GM23338 (cell line): Measurements from ENCODE around the gene ACSL6. TPM values are rescaled to one million over a fixed set of nuclear protein-coding genes. Genes with fewer than 3 reads are reported as not detected.

Experiments
- ATAC-seq: fragments of 200-7000 bp; cut with Tn5 transposase; 3 replicates; pipeline ENCODE4 v1.9.1; 2020
- DNase-seq: peaks from one replicate; pipeline ENCODE4 v3.0.0-alpha.2; 2015; ENCODE audit warnings: low spot score
- H2AFZ ChIP-seq: fragments of 200-600 bp; sonication (generic); 2 replicates; pipeline ENCODE4 v1.8.0; 2016; ENCODE audit warnings: antibody characterized with exemption, mild to moderate bottlenecking, moderate library complexity
- H3F3A ChIP-seq: fragments of 200-600 bp; sonication (generic); replicated peaks from 2 replicates; pipeline ENCODE4 v1.8.0; 2017; ENCODE audit warnings: antibody characterized with exemption, mixed run types, low read depth
- H3K27ac ChIP-seq: fragments of 200-600 bp; sonication (generic); 2 replicates; pipeline ENCODE4 v1.6.1; 2016; ENCODE audit warnings: low read depth
- H3K27me3 ChIP-seq: fragments of 200-600 bp; sonication (generic); 2 replicates; pipeline ENCODE4 v1.8.0; 2016; ENCODE audit warnings: mild to moderate bottlenecking, mixed run types, moderate library complexity; ENCODE audit not compliant: insufficient read depth
- H3K36me3 ChIP-seq: fragments of 200-600 bp; sonication (generic); 2 replicates; pipeline ENCODE4 v1.8.0; 2016; ENCODE audit warnings: mild to moderate bottlenecking; ENCODE audit not compliant: insufficient read depth
- H3K4me1 ChIP-seq: fragments of 200-600 bp; sonication (generic); 2 replicates; pipeline ENCODE4 v1.8.0; 2016; ENCODE audit warnings: mild to moderate bottlenecking, moderate library complexity; ENCODE audit not compliant: insufficient read depth
- H3K4me2 ChIP-seq: fragments of 200-600 bp; sonication (generic); 2 replicates; pipeline ENCODE4 v1.7.1; 2017; ENCODE audit warnings: mixed run types
- H3K4me3 ChIP-seq: fragments of 200-600 bp; sonication (generic); 2 replicates; pipeline ENCODE4 v1.6.1; 2016; ENCODE audit warnings: mixed run types
- H3K79me2 ChIP-seq: fragments of 200-600 bp; sonication (generic); replicated peaks from 2 replicates; pipeline ENCODE4 v1.8.0; 2017; ENCODE audit warnings: mild to moderate bottlenecking; ENCODE audit not compliant: insufficient read depth
- H3K9me2 ChIP-seq: fragments of 200-600 bp; sonication (generic); 2 replicates; pipeline ENCODE4 v1.8.0; 2017; ENCODE audit not compliant: insufficient read depth
- H4K20me1 ChIP-seq: fragments of 200-600 bp; sonication (generic); replicated peaks from 2 replicates; pipeline ENCODE4 v1.8.0; 2017; ENCODE audit warnings: mild to moderate bottlenecking; ENCODE audit not compliant: insufficient read depth
- H3K27ac Mint-ChIP-seq: 2 replicates; pipeline ENCODE4 v1.8.0; 2020; ENCODE audit warnings: inconsistent platforms, mild to moderate bottlenecking, moderate library complexity, mixed read lengths
- H3K27me3 Mint-ChIP-seq: 3 replicates; pipeline ENCODE4 v1.8.0; 2022; ENCODE audit warnings: low read depth, mild to moderate bottlenecking, moderate library complexity, mixed read lengths, inconsistent platforms; ENCODE audit not compliant: insufficient read depth, poor library complexity
- H3K36me3 Mint-ChIP-seq: 3 replicates; pipeline ENCODE4 v1.8.0; 2021; ENCODE audit warnings: low read depth, mild to moderate bottlenecking, inconsistent platforms, moderate library complexity, mixed read lengths
- H3K4me1 Mint-ChIP-seq: 3 replicates; pipeline ENCODE4 v1.8.0; 2020; ENCODE audit warnings: mild to moderate bottlenecking, inconsistent platforms, mixed read lengths
- H3K4me3 Mint-ChIP-seq: 3 replicates; pipeline ENCODE4 v1.8.0; 2021; ENCODE audit warnings: moderate library complexity, mild to moderate bottlenecking, inconsistent platforms, mixed read lengths
- H3K9me3 Mint-ChIP-seq: 3 replicates; pipeline ENCODE4 v1.8.0; 2020; ENCODE audit warnings: moderate library complexity, mild to moderate bottlenecking, inconsistent platforms, mixed read lengths
- CREB1 ChIP-seq: fragments of 250-450 bp; sonication (Bioruptor Pico); IDR thresholded peaks from 2 replicates; pipeline ENCODE4 v1.5.0; 2020; ENCODE audit warnings: low read depth, mild to moderate bottlenecking, moderate library complexity
- ETS1 ChIP-seq: IDR thresholded peaks from 2 replicates; pipeline ENCODE4 v1.6.1; 2016; ENCODE audit warnings: antibody characterized with exemption
- EZH2 ChIP-seq: fragments of 200-600 bp; sonication (generic); IDR thresholded peaks from one replicate; pipeline ENCODE4 v1.8.0; 2017; ENCODE audit warnings: antibody characterized with exemption, mild to moderate bottlenecking, low read depth; ENCODE audit not compliant: unreplicated experiment
- EZH2phosphoT487 ChIP-seq: fragments of 200-600 bp; sonication (generic); IDR thresholded peaks from one replicate; pipeline ENCODE4 v1.8.1; 2018; ENCODE audit warnings: antibody characterized with exemption; ENCODE audit not compliant: unreplicated experiment
- JUNB ChIP-seq: IDR thresholded peaks from one replicate; pipeline ENCODE4 v1.6.1; 2016; ENCODE audit warnings: antibody characterized with exemption; ENCODE audit not compliant: unreplicated experiment
- NANOG ChIP-seq: IDR thresholded peaks from 2 replicates; pipeline ENCODE4 v1.6.1; 2016; ENCODE audit warnings: antibody characterized with exemption, borderline replicate concordance
- POLR2AphosphoS5 ChIP-seq: IDR thresholded peaks from 2 replicates; pipeline ENCODE4 v1.6.1; 2016; ENCODE audit warnings: antibody characterized with exemption, low read depth
- REST ChIP-seq: IDR thresholded peaks from one replicate; pipeline ENCODE4 v1.6.1; 2018; ENCODE audit warnings: antibody characterized with exemption; ENCODE audit not compliant: unreplicated experiment
- STAT1 ChIP-seq: IDR thresholded peaks from one replicate; pipeline ENCODE4 v1.6.1; 2016; ENCODE audit warnings: antibody characterized with exemption; ENCODE audit not compliant: unreplicated experiment
- ZNF114 ChIP-seq: fragments of 250-450 bp; sonication (Bioruptor Pico); IDR thresholded peaks from 2 replicates; pipeline ENCODE4 v1.5.0; 2020; ENCODE audit warnings: mild to moderate bottlenecking, moderate library complexity
- ZNF331 ChIP-seq: fragments of 250-450 bp; sonication (Bioruptor Pico); IDR thresholded peaks from 2 replicates; pipeline ENCODE4 v1.5.0; 2020; ENCODE audit warnings: low read depth, mild to moderate bottlenecking, moderate library complexity
- polyA plus RNA-seq: library from polyadenylated mRNA; unstranded; fragments of >200 nt; fragmentation: Nextera tagmentation; extraction: Ambion mirVana; gene quantifications from 2 replicates; pipeline ENCODE4 v1.2.1, GENCODE V29; 2016
- total RNA-seq: library from RNA; depleted of rRNA; stranded (reverse); fragments of >200 nt; shearing (Covaris generic); gene quantifications from 2 replicates; pipeline ENCODE4 v1.2.3, GENCODE V29; 2014
- TF ChIP-seq, protein P1 (sequence below), 2 experiments: fragments of 200-600 bp in 1 of 2; sonication (generic) in 1 of 2; conservative IDR thresholded peaks; 2 replicates each; pipeline versions ENCODE4 v1.5.1 to v1.6.1; 2016 to 2017; ENCODE audit warnings: antibody characterized with exemption in 2 of 2, low read depth in 2 of 2, mild to moderate bottlenecking in 2 of 2, moderate library complexity in 1 of 2
- TF ChIP-seq, protein P2 (sequence below): fragments of 250-450 bp; sonication (Bioruptor Pico); IDR thresholded peaks from 2 replicates; pipeline ENCODE4 v1.5.0; 2020; ENCODE audit warnings: mild to moderate bottlenecking, moderate library complexity

ACSL6 gene
- total and polyA plus RNA-seq, 2 experiments from 2014 or later = 0.76 to 3.6 TPM

- Mint-ChIP-seq H3K36me3 (no peaks in the 10 kb centered on the region), H3K9me3 (no peaks in the 10 kb centered on the region; the same call in 2 of the 3 replicates), H3K4me3 (no peak overlapping the region), H3K4me1 (no peaks in the 10 kb centered on the region), H3K27ac (no peak overlapping the region), H3K27me3 (peaks cover 3% of the 10 kb centered on the region)
- no peak for DNase-seq
- TF ChIP-seq ZNF331 (no peak), REST (no peak), NANOG (no peak), STAT1 (no peak), EZH2 (no peak), JUNB (no peak), EZH2phosphoT487 (no peak), ETS1 (no peak), ZNF114 (CRISPR knock-in tag) (no peak), POLR2AphosphoS5 (no peak), CREB1 (CRISPR knock-in tag) (no peak)
- TF ChIP-seq, protein P1, sequence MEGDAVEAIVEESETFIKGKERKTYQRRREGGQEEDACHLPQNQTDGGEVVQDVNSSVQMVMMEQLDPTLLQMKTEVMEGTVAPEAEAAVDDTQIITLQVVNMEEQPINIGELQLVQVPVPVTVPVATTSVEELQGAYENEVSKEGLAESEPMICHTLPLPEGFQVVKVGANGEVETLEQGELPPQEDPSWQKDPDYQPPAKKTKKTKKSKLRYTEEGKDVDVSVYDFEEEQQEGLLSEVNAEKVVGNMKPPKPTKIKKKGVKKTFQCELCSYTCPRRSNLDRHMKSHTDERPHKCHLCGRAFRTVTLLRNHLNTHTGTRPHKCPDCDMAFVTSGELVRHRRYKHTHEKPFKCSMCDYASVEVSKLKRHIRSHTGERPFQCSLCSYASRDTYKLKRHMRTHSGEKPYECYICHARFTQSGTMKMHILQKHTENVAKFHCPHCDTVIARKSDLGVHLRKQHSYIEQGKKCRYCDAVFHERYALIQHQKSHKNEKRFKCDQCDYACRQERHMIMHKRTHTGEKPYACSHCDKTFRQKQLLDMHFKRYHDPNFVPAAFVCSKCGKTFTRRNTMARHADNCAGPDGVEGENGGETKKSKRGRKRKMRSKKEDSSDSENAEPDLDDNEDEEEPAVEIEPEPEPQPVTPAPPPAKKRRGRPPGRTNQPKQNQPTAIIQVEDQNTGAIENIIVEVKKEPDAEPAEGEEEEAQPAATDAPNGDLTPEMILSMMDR (conservative IDR thresholded peaks at IDR 0.05; ENCODE audit: low read depth in 2 of 2) = no peak
- TF ChIP-seq, protein P2, sequence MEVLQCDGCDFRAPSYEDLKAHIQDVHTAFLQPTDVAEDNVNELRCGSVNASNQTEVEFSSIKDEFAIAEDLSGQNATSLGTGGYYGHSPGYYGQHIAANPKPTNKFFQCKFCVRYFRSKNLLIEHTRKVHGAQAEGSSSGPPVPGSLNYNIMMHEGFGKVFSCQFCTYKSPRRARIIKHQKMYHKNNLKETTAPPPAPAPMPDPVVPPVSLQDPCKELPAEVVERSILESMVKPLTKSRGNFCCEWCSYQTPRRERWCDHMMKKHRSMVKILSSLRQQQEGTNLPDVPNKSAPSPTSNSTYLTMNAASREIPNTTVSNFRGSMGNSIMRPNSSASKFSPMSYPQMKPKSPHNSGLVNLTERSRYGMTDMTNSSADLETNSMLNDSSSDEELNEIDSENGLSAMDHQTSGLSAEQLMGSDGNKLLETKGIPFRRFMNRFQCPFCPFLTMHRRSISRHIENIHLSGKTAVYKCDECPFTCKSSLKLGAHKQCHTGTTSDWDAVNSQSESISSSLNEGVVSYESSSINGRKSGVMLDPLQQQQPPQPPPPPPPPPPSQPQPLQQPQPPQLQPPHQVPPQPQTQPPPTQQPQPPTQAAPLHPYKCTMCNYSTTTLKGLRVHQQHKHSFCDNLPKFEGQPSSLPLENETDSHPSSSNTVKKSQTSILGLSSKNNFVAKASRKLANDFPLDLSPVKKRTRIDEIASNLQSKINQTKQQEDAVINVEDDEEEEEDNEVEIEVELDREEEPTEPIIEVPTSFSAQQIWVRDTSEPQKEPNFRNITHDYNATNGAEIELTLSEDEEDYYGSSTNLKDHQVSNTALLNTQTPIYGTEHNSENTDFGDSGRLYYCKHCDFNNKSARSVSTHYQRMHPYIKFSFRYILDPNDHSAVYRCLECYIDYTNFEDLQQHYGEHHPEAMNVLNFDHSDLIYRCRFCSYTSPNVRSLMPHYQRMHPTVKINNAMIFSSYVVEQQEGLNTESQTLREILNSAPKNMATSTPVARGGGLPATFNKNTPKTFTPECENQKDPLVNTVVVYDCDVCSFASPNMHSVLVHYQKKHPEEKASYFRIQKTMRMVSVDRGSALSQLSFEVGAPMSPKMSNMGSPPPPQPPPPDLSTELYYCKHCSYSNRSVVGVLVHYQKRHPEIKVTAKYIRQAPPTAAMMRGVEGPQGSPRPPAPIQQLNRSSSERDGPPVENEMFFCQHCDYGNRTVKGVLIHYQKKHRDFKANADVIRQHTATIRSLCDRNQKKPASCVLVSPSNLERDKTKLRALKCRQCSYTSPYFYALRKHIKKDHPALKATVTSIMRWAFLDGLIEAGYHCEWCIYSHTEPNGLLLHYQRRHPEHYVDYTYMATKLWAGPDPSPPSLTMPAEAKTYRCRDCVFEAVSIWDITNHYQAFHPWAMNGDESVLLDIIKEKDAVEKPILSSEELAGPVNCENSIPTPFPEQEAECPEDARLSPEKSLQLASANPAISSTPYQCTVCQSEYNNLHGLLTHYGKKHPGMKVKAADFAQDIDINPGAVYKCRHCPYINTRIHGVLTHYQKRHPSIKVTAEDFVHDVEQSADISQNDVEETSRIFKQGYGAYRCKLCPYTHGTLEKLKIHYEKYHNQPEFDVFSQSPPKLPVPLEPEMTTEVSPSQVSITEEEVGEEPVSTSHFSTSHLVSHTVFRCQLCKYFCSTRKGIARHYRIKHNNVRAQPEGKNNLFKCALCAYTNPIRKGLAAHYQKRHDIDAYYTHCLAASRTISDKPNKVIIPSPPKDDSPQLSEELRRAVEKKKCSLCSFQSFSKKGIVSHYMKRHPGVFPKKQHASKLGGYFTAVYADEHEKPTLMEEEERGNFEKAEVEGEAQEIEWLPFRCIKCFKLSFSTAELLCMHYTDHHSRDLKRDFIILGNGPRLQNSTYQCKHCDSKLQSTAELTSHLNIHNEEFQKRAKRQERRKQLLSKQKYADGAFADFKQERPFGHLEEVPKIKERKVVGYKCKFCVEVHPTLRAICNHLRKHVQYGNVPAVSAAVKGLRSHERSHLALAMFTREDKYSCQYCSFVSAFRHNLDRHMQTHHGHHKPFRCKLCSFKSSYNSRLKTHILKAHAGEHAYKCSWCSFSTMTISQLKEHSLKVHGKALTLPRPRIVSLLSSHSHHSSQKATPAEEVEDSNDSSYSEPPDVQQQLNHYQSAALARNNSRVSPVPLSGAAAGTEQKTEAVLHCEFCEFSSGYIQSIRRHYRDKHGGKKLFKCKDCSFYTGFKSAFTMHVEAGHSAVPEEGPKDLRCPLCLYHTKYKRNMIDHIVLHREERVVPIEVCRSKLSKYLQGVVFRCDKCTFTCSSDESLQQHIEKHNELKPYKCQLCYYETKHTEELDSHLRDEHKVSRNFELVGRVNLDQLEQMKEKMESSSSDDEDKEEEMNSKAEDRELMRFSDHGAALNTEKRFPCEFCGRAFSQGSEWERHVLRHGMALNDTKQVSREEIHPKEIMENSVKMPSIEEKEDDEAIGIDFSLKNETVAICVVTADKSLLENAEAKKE = no peak
- no peak overlapping the region for H3K27ac ChIP-seq
- H3K79me2 ChIP-seq = no peaks in the 10 kb centered on the region
- H3K4me3 ChIP-seq = no peak overlapping the region
- no peaks in the 10 kb centered on the region for H4K20me1 ChIP-seq
- H3K4me2 ChIP-seq = no peak overlapping the region
- no peaks in the 10 kb centered on the region for H3K36me3 ChIP-seq
- H3K9me2 ChIP-seq = 0 out of 2 replicates have a peak, but pooled peaks cover 7% of the 10 kb centered on the region
- no peak overlapping the region for H2AFZ ChIP-seq
- no peaks in the 10 kb centered on the region for H3F3A ChIP-seq
- H3K4me1 ChIP-seq = no peaks in the 10 kb centered on the region
- ATAC-seq = no peak
- H3K27me3 ChIP-seq = no peaks in the 10 kb centered on the region
Measured at GRCh38 chr5:132025403-132025971, 14.0 kb upstream of the ACSL6 start.
